Endothelial cell (in vitro differentiated cells): ENCODE results near the gene PXT1. TPM values are rescaled to one million over a fixed set of nuclear protein-coding genes. Genes with fewer than 3 reads are reported as not detected.
A peak's percentile ranks its signal among the peaks of the same experiment; 100 is the strongest.

Source experiments
- DNase-seq: peaks from one replicate; pipeline ENCODE4 v3.0.0; 2021; ENCODE audit warnings: low spot score
- H3K27ac Mint-ChIP-seq: one replicate; pipeline ENCODE4 v1.8.0; 2021; ENCODE audit warnings: mixed read lengths, inconsistent platforms; ENCODE audit not compliant: unreplicated experiment
- H3K27me3 Mint-ChIP-seq: one replicate; pipeline ENCODE4 v1.8.0; 2021; ENCODE audit warnings: mild to moderate bottlenecking, moderate library complexity, mixed read lengths, inconsistent platforms; ENCODE audit not compliant: unreplicated experiment
- H3K36me3 Mint-ChIP-seq: one replicate; pipeline ENCODE4 v1.8.0; 2021; ENCODE audit warnings: mild to moderate bottlenecking, low read depth, mixed read lengths, inconsistent platforms; ENCODE audit not compliant: unreplicated experiment
- H3K4me1 Mint-ChIP-seq: one replicate; pipeline ENCODE4 v1.8.0; 2021; ENCODE audit warnings: mild to moderate bottlenecking, mixed read lengths, inconsistent platforms; ENCODE audit not compliant: unreplicated experiment
- H3K4me3 Mint-ChIP-seq: one replicate; pipeline ENCODE4 v1.8.0; 2021; ENCODE audit warnings: mild to moderate bottlenecking, mixed read lengths, inconsistent platforms; ENCODE audit not compliant: unreplicated experiment
- H3K9me3 Mint-ChIP-seq: one replicate; pipeline ENCODE4 v1.8.0; 2021; ENCODE audit warnings: mixed read lengths, inconsistent platforms; ENCODE audit not compliant: unreplicated experiment
- CTCF ChIP-seq: fragments of 200-600 bp; sonication (generic); IDR thresholded peaks from one replicate; pipeline ENCODE4 v1.5.0; 2021; ENCODE audit warnings: antibody characterized with exemption; ENCODE audit not compliant: unreplicated experiment
- total RNA-seq: library from RNA; stranded (reverse); fragmentation: NEBNext Ultra II Directional; extraction: Animal tissue kit (Norgen Biotek cat#: 25700); gene quantifications from one replicate; pipeline ENCODE4 v1.2.1, GENCODE V29; 2021; ENCODE audit not compliant: unreplicated experiment

The PXT1 gene
- total RNA-seq, 1 donor from 2014 or later, result not detected

GRCh38 chr6:36441307-36441894, 1.3 kb downstream of the PXT1 start:
- no peaks in the 10 kb centered on the region for H3K9me3 Mint-ChIP-seq
- no peak for TF ChIP-seq CTCF
- DNase-seq, result peak; percentile 73
- no peaks in the 10 kb centered on the region for H3K36me3 Mint-ChIP-seq
- peaks cover 29% of the 10 kb centered on the region for H3K4me1 Mint-ChIP-seq
- peak overlapping the region; percentile 63 for H3K4me3 Mint-ChIP-seq
- peak overlapping the region; percentile 93 for H3K27ac Mint-ChIP-seq
- peaks cover 4% of the 10 kb centered on the region for H3K27me3 Mint-ChIP-seq

GRCh38 chr6:36436466-36436865, 6.2 kb downstream of the PXT1 start:
- no peaks in the 10 kb centered on the region for H3K9me3 Mint-ChIP-seq
- no peak overlapping the region for H3K4me3 Mint-ChIP-seq
- no peak for DNase-seq
- no peaks in the 10 kb centered on the region for H3K36me3 Mint-ChIP-seq
- H3K27ac Mint-ChIP-seq, result no peak overlapping the region
- H3K27me3 Mint-ChIP-seq, result no peaks in the 10 kb centered on the region
- no peak for TF ChIP-seq CTCF
- H3K4me1 Mint-ChIP-seq, result peaks cover 4% of the 10 kb centered on the region

- DNase-seq, result no peak
- Mint-ChIP-seq H3K27ac (no peak overlapping the region), H3K36me3 (no peaks in the 10 kb centered on the region), H3K9me3 (no peaks in the 10 kb centered on the region), H3K4me1 (no peaks in the 10 kb centered on the region), H3K27me3 (no peaks in the 10 kb centered on the region), H3K4me3 (no peak overlapping the region)
- TF ChIP-seq CTCF, result no peak
These were observed 10.4 kb downstream of the PXT1 start for GRCh38 chr6:36432151-36432671.

- no peaks in the 10 kb centered on the region for H3K4me1 Mint-ChIP-seq
- H3K4me3 Mint-ChIP-seq, result no peak overlapping the region
- H3K9me3 Mint-ChIP-seq, result no peaks in the 10 kb centered on the region
- no peak overlapping the region for H3K27ac Mint-ChIP-seq
- no peak for DNase-seq
- TF ChIP-seq CTCF, result no peak
- H3K36me3 Mint-ChIP-seq, result no peaks in the 10 kb centered on the region
- H3K27me3 Mint-ChIP-seq, result no peaks in the 10 kb centered on the region
These were observed 11.5 kb downstream of the PXT1 start for GRCh38 chr6:36431197-36431596.

DNA sequence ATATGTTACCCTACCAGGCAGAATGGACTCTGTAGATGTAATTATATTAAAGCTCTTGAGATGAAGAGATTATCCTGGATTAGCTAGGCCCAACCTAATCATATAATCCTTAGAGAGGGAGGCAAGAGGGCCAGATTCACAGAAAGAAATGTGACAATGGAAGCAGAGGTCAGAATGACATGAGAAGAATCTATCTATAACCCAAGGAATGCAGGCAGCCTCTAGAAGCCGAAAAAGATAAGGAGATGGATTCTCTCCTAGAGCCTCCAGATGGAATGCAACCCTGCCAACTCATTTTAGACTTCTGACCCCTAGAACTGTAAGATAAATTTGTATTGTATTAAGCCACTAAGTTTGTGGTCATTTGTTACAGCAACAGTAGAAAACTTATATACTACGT, 12.3 kb downstream of the PXT1 start:
- DNase-seq, result no peak
- Mint-ChIP-seq H3K36me3 (no peaks in the 10 kb centered on the region), H3K4me3 (no peak overlapping the region), H3K27ac (no peak overlapping the region), H3K9me3 (no peaks in the 10 kb centered on the region), H3K4me1 (no peaks in the 10 kb centered on the region), H3K27me3 (no peaks in the 10 kb centered on the region)
- no peak for TF ChIP-seq CTCF
